ENCODE data around the gene CREB3L2. TPM values are rescaled to one million over a fixed set of nuclear protein-coding genes. Genes with fewer than 3 reads are reported as not detected.

CREB3L2 gene
- total and polyA plus RNA-seq, 2 donors (not counting 1 experiment from before 2014, with no cell fraction given): 13.8 to 25.1 TPM

GRCh38 chr7:137835486-137836112 lies 166.3 kb downstream of the CREB3L2 start:
- H3K4me3 ChIP-seq (ENCODE audit: control extremely low read depth in 1 of 5, extremely low read depth in 1 of 5, insufficient read depth in 1 of 5, low read depth in 2 of 5, low read length in 4 of 5): no peak overlapping the region
- Mint-ChIP-seq H3K9me3 (ENCODE audit: insufficient read depth) (peaks cover 13% of the 10 kb centered on the region), H3K27ac (no peak overlapping the region), H3K27me3 (peaks cover 30% of the 10 kb centered on the region), H3K4me3 (no peak overlapping the region), H3K4me1 (no peaks in the 10 kb centered on the region)
- WGBS (ENCODE audit: insufficient coverage): 86% methylated on average over 3 of the region's 3 CpGs
- no peaks in the 10 kb centered on the region for H4K20me1 ChIP-seq (ENCODE audit: control insufficient read depth, insufficient read depth, low read length, poor library complexity, severe bottlenecking)
- no peak overlapping the region for H3K9ac ChIP-seq (ENCODE audit: low read length)
- H3K4me2 ChIP-seq (replicated peaks; ENCODE audit: low read depth, low read length, poor library complexity, severe bottlenecking): no peak overlapping the region
- no peak for ATAC-seq (ENCODE audit: low read depth)
- no peak for TF ChIP-seq CTCF (IDR thresholded peaks at IDR 0.05)
- no peak for TF ChIP-seq EZH2 (IDR thresholded peaks at IDR 0.05; ENCODE audit: borderline replicate concordance, insufficient read depth, low read depth, low read length, poor library complexity, severe bottlenecking)
- H3K27ac ChIP-seq (ENCODE audit: low read length in 2 of 2): no peak overlapping the region
- H3K27me3 ChIP-seq (replicated peaks in 1 of 4; ENCODE audit: control extremely low read depth in 1 of 4, control insufficient read depth in 3 of 4, insufficient read depth in 4 of 4, low read length in 3 of 4): peaks cover 0 to 7% (median 3%) of the 10 kb centered on the region in 4 experiments
- no peaks in the 10 kb centered on the region for H3K4me1 ChIP-seq (ENCODE audit: control insufficient read depth in 2 of 2, insufficient read depth in 2 of 2, low read length in 2 of 2)
- DNase-seq: no peak
- no peak overlapping the region for H2AFZ ChIP-seq (ENCODE audit: insufficient read depth, low read depth, low read length, poor library complexity, severe bottlenecking)
- peaks cover 0 to 17% (median 9%) of the 10 kb centered on the region in 3 donors for H3K9me3 ChIP-seq (ENCODE audit: control extremely low read depth in 1 of 3, control insufficient read depth in 2 of 3, insufficient read depth in 1 of 3, low read length in 2 of 3)
- H3K79me2 ChIP-seq (ENCODE audit: control insufficient read depth, insufficient read depth, low read length): no peaks in the 10 kb centered on the region
- CTCF ChIA-PET: no interaction called here
- intact Hi-C loops (cut with micrococcal nuclease): no loop called here
- POLR2A ChIA-PET: no interaction called here
- H3K36me3 ChIP-seq (replicated peaks in 1 of 2; ENCODE audit: control extremely low read depth in 1 of 2, control insufficient read depth in 1 of 2, extremely low read depth in 1 of 2, insufficient read depth in 2 of 2, low read length in 1 of 2): no peaks in the 10 kb centered on the region

- H3K27me3 Mint-ChIP-seq: peaks cover 27% of the 10 kb centered on the region
- peaks cover 0 to 17% (median 9%) of the 10 kb centered on the region in 3 donors for H3K9me3 ChIP-seq (ENCODE audit: control extremely low read depth in 1 of 3, control insufficient read depth in 2 of 3, insufficient read depth in 1 of 3, low read length in 2 of 3)
- intact Hi-C loops (cut with micrococcal nuclease): no loop called here
Observed at GRCh38 chr7:137834552-137834951, 167.3 kb downstream of the CREB3L2 start.

More at GRCh38 chr7:137834552-137834951, 167.3 kb downstream of the CREB3L2 start:
- no peaks in the 10 kb centered on the region for H3K4me1 ChIP-seq (ENCODE audit: control insufficient read depth in 2 of 2, insufficient read depth in 2 of 2, low read length in 2 of 2)
- Mint-ChIP-seq H3K9me3 (ENCODE audit: insufficient read depth) (peaks cover 13% of the 10 kb centered on the region), H3K4me3 (no peak overlapping the region), H3K4me1 (no peaks in the 10 kb centered on the region), H3K27ac (no peak overlapping the region)
- POLR2A ChIA-PET: no interaction called here
- peaks cover 0 to 5% (median 2%) of the 10 kb centered on the region in 4 experiments for H3K27me3 ChIP-seq (replicated peaks in 1 of 4; ENCODE audit: control extremely low read depth in 1 of 4, control insufficient read depth in 3 of 4, insufficient read depth in 4 of 4, low read length in 3 of 4)
- no peak for TF ChIP-seq EZH2 (IDR thresholded peaks at IDR 0.05; ENCODE audit: borderline replicate concordance, insufficient read depth, low read depth, low read length, poor library complexity, severe bottlenecking)
- TF ChIP-seq CTCF (IDR thresholded peaks at IDR 0.05): no peak
- H3K79me2 ChIP-seq (ENCODE audit: control insufficient read depth, insufficient read depth, low read length): no peaks in the 10 kb centered on the region
- H3K4me3 ChIP-seq (ENCODE audit: control extremely low read depth in 1 of 5, extremely low read depth in 1 of 5, insufficient read depth in 1 of 5, low read depth in 2 of 5, low read length in 4 of 5): no peak overlapping the region
- no peaks in the 10 kb centered on the region for H3K36me3 ChIP-seq (replicated peaks in 1 of 2; ENCODE audit: control extremely low read depth in 1 of 2, control insufficient read depth in 1 of 2, extremely low read depth in 1 of 2, insufficient read depth in 2 of 2, low read length in 1 of 2)
- no peaks in the 10 kb centered on the region for H4K20me1 ChIP-seq (ENCODE audit: control insufficient read depth, insufficient read depth, low read length, poor library complexity, severe bottlenecking)
- no peak overlapping the region for H3K9ac ChIP-seq (ENCODE audit: low read length)
- H3K4me2 ChIP-seq (replicated peaks; ENCODE audit: low read depth, low read length, poor library complexity, severe bottlenecking): no peak overlapping the region
- CTCF ChIA-PET: no interaction called here
- no peak for DNase-seq
- ATAC-seq (ENCODE audit: low read depth): no peak
- H2AFZ ChIP-seq (ENCODE audit: insufficient read depth, low read depth, low read length, poor library complexity, severe bottlenecking): no peak overlapping the region
- WGBS (ENCODE audit: insufficient coverage): no CpG with 5 or more reads among the region's 1 CpG
- H3K27ac ChIP-seq (ENCODE audit: low read length in 2 of 2): no peak overlapping the region

Data from B cell (primary cell).